Colon (tissue), 2 donors: ENCODE measurements around the gene FOXO1.
A peak's percentile ranks its signal among the peaks of the same experiment; 100 is the strongest.
"Not testable (repeated sequence)": the region's sequence is repeated elsewhere in the genome, so short reads cannot be mapped to it uniquely, and the experiment has no call there.

Experiments
- FAIRE-seq: peaks from 2 replicates; lab custom pipeline; 2012; peaks lifted over from hg19 to GRCh38; lab: Jason Lieb, UNC
- donor health status: control.
- donor health status: control.

The FOXO1 gene

GRCh38 chr13:40665126-40666044, 1.1 kb downstream of the FOXO1 start:
- FAIRE-seq: no peak

GRCh38 chr13:40664350-40665125, 1.9 kb downstream of the FOXO1 start:
- FAIRE-seq: no peak

- FAIRE-seq: not testable (repeated sequence)
Measured at GRCh38 chr13:40664100-40664349, 2.4 kb downstream of the FOXO1 start.

GRCh38 chr13:40662866-40663265, 3.6 kb downstream of the FOXO1 start:
- no peak for FAIRE-seq

GRCh38 chr13:40661875-40662665, 4.4 kb downstream of the FOXO1 start:
- FAIRE-seq: no peak

GRCh38 chr13:40660692-40661091, 5.7 kb downstream of the FOXO1 start:
- no peak for FAIRE-seq

- no peak for FAIRE-seq
Measured at GRCh38 chr13:40660141-40660664, 6.2 kb downstream of the FOXO1 start.

- no peak for FAIRE-seq
Measured at GRCh38 chr13:40657951-40658350, 8.5 kb downstream of the FOXO1 start.

- no peak for FAIRE-seq
Measured at GRCh38 chr13:40657307-40657706, 9.1 kb downstream of the FOXO1 start.

- FAIRE-seq: no peak
Measured at GRCh38 chr13:40656358-40656757, 10.1 kb downstream of the FOXO1 start.

- FAIRE-seq: no peak
Measured at GRCh38 chr13:40653527-40654318, 12.7 kb downstream of the FOXO1 start.

GRCh38 chr13:40652588-40652940, 13.9 kb downstream of the FOXO1 start:
- no peak for FAIRE-seq

- no peak for FAIRE-seq
Measured at GRCh38 chr13:40651866-40652587, 14.4 kb downstream of the FOXO1 start.

- no peak for FAIRE-seq
Measured at GRCh38 chr13:40648841-40649240, 17.6 kb downstream of the FOXO1 start.

GRCh38 chr13:40648040-40648439, 18.4 kb downstream of the FOXO1 start:
- peak; percentile 72 for FAIRE-seq

GRCh38 chr13:40644838-40645604, 21.4 kb downstream of the FOXO1 start:
- FAIRE-seq: peak; percentile 62

- no peak for FAIRE-seq
Measured at GRCh38 chr13:40640845-40641458, 25.5 kb downstream of the FOXO1 start.

GRCh38 chr13:40640202-40640601, 26.2 kb downstream of the FOXO1 start:
- FAIRE-seq: no peak

- FAIRE-seq: no peak
Measured at GRCh38 chr13:40639221-40639681, 27.2 kb downstream of the FOXO1 start.

- FAIRE-seq: peak; percentile 31
Measured at GRCh38 chr13:40637643-40638042, 28.8 kb downstream of the FOXO1 start.
